Panc1 (cell line): Measurements from ENCODE around the gene MRPL44. TPM values are rescaled to one million over a fixed set of nuclear protein-coding genes. Genes with fewer than 3 reads are reported as not detected.

ENCODE experiments used
- ATAC-seq: fragments of 200-7000 bp; cut with Tn5 transposase; 2 replicates; pipeline ENCODE4 v1.9.1; 2020; ENCODE audit warnings: mild to moderate bottlenecking, moderate library complexity
- BruUV-seq: library from RNA; stranded (reverse); fragments of 400-500 nt; replicated peaks from 2 replicates; lab custom pipeline; 2021; lab: Mats Ljungman, UMichigan
- CTCF ChIA-PET: fragments of 300-600 bp; sonication (Branson Sonifier 250); formaldehyde crosslinking; loops from one replicate; lab custom pipeline; 2022; ENCODE audit warnings: antibody characterized with exemption; lab: Charles Lee
- POLR2A ChIA-PET: fragments of 300-600 bp; sonication (Branson Sonifier 250); formaldehyde crosslinking; loops from one replicate; lab custom pipeline; 2022; ENCODE audit warnings: antibody characterized with exemption; lab: Charles Lee
- DNase-seq: peaks from one replicate; pipeline ENCODE4 v3.0.0-alpha.2; 2010; ENCODE audit warnings: low read depth, low spot score
- H3K27ac ChIP-seq: 2 replicates; pipeline ENCODE4 v1.5.1; 2011; ENCODE audit warnings: mild to moderate bottlenecking, low read length, inconsistent platforms
- H3K27me3 ChIP-seq: fragments of 200-500 bp; sonication (Bioruptor generic); 2 replicates; pipeline ENCODE4 v1.6.0; 2014; ENCODE audit warnings: low read length, inconsistent platforms; ENCODE audit not compliant: control insufficient read depth, insufficient read depth
- H3K36me3 ChIP-seq: fragments of 200-500 bp; sonication (Bioruptor generic); 2 replicates; pipeline ENCODE4 v1.5.1; 2014; ENCODE audit warnings: inconsistent platforms, mild to moderate bottlenecking, low read length, moderate library complexity; ENCODE audit not compliant: control insufficient read depth, insufficient read depth
- H3K4me1 ChIP-seq: 2 replicates; pipeline ENCODE4 v1.5.1; 2011; ENCODE audit warnings: inconsistent platforms, mild to moderate bottlenecking, low read length, moderate library complexity; ENCODE audit not compliant: control insufficient read depth, insufficient read depth
- H3K4me3 ChIP-seq, 2 experiments: 2 replicates each; pipeline ENCODE4 v1.5.1; 2011 to 2012; ENCODE audit warnings: low read depth in 2 of 2, low read length in 2 of 2, mild to moderate bottlenecking in 2 of 2, inconsistent platforms in 1 of 2, moderate library complexity in 1 of 2
- H3K9me3 ChIP-seq: fragments of 200-500 bp; sonication (Bioruptor generic); 2 replicates; pipeline ENCODE4 v1.5.1; 2014; ENCODE audit warnings: low read depth, mild to moderate bottlenecking, inconsistent platforms, low read length, moderate library complexity; ENCODE audit not compliant: control insufficient read depth, insufficient read depth
- POLR2AphosphoS5 ChIP-seq: IDR thresholded peaks from 2 replicates; pipeline ENCODE4 v1.6.1; 2012; ENCODE audit warnings: mild to moderate bottlenecking, low read depth, low read length, moderate library complexity
- SIN3A ChIP-seq: IDR thresholded peaks from 2 replicates; pipeline ENCODE4 v1.6.1; 2012; ENCODE audit warnings: low read depth, mild to moderate bottlenecking, low read length, moderate library complexity, borderline replicate concordance; ENCODE audit not compliant: insufficient read depth
- TCF7L2 ChIP-seq: IDR thresholded peaks from 2 replicates; pipeline ENCODE4 v1.6.1; 2011; ENCODE audit warnings: mild to moderate bottlenecking, low read depth, low read length, inconsistent platforms
- in situ Hi-C: cut with HindIII; loops from 2 replicates; pipeline ENCODE4 v1.10.0; 2016; ENCODE audit warnings: low sequenced_read_pairs, low pct_unique_long_range_greater_than_20kb
- intact Hi-C: fragments of 100-400 bp; cut with micrococcal nuclease; formaldehyde crosslinking; loops from one replicate; pipeline ENCODE4 v1.10.0; 2022; ENCODE audit not compliant: unreplicated experiment
- total RNA-seq: library from RNA; stranded (reverse); gene quantifications from one replicate; pipeline ENCODE4 v1.2.1, GENCODE V29; 2021; ENCODE audit not compliant: unreplicated experiment
- TF ChIP-seq, protein P1 (sequence below), 2 experiments: IDR thresholded peaks; 2 replicates each; pipeline ENCODE4 v1.6.1; 2011 to 2012; ENCODE audit warnings: low read depth in 2 of 2, control low read depth in 1 of 2, low read length in 1 of 2, mild to moderate bottlenecking in 1 of 2, moderate library complexity in 1 of 2; ENCODE audit not compliant: insufficient read depth in 1 of 2
- TF ChIP-seq, protein P2 (sequence below): fragments of 450-650 bp; IDR thresholded peaks from 2 replicates; pipeline ENCODE4 v1.5.1; 2017; ENCODE audit warnings: mild to moderate bottlenecking

Gene MRPL44
- total RNA-seq, 1 experiment from 2014 or later, result 27.8 TPM

DNA sequence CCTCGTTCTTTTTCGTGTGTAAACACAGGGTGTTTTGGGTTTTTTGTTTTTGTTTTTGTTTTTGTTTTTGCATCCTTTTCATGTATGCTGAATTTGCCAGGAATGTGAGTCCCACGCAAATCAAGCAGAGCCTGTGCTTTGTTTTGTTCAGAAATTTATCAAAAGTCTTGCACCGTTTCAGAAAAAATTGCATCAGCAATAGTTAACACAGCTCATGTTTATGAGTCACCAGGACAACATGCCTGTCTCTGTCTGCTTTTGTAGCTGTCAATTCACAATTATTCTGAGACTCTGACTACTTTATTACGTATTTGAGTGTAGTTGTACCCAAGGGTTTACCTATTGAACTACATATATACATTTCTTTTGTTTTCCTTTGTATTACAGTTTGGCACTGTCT lies 38.3 kb downstream of the MRPL44 start:
- Histone ChIP-seq H3K4me3 (no peak overlapping the region), H3K9me3 (no peaks in the 10 kb centered on the region), H3K27ac (no peak overlapping the region), H3K4me1 (no peaks in the 10 kb centered on the region), H3K36me3 (no peaks in the 10 kb centered on the region), H3K27me3 (no peaks in the 10 kb centered on the region)
- ATAC-seq, result no peak
- TF ChIP-seq SIN3A (no peak), TCF7L2 (no peak), POLR2AphosphoS5 (no peak)
- TF ChIP-seq, protein P1, sequence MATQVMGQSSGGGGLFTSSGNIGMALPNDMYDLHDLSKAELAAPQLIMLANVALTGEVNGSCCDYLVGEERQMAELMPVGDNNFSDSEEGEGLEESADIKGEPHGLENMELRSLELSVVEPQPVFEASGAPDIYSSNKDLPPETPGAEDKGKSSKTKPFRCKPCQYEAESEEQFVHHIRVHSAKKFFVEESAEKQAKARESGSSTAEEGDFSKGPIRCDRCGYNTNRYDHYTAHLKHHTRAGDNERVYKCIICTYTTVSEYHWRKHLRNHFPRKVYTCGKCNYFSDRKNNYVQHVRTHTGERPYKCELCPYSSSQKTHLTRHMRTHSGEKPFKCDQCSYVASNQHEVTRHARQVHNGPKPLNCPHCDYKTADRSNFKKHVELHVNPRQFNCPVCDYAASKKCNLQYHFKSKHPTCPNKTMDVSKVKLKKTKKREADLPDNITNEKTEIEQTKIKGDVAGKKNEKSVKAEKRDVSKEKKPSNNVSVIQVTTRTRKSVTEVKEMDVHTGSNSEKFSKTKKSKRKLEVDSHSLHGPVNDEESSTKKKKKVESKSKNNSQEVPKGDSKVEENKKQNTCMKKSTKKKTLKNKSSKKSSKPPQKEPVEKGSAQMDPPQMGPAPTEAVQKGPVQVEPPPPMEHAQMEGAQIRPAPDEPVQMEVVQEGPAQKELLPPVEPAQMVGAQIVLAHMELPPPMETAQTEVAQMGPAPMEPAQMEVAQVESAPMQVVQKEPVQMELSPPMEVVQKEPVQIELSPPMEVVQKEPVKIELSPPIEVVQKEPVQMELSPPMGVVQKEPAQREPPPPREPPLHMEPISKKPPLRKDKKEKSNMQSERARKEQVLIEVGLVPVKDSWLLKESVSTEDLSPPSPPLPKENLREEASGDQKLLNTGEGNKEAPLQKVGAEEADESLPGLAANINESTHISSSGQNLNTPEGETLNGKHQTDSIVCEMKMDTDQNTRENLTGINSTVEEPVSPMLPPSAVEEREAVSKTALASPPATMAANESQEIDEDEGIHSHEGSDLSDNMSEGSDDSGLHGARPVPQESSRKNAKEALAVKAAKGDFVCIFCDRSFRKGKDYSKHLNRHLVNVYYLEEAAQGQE (IDR thresholded peaks at IDR 0.05; ENCODE audit: insufficient read depth in 1 of 2, low read depth in 2 of 2, low read length in 1 of 2), result no peak
- TF ChIP-seq, protein P2, sequence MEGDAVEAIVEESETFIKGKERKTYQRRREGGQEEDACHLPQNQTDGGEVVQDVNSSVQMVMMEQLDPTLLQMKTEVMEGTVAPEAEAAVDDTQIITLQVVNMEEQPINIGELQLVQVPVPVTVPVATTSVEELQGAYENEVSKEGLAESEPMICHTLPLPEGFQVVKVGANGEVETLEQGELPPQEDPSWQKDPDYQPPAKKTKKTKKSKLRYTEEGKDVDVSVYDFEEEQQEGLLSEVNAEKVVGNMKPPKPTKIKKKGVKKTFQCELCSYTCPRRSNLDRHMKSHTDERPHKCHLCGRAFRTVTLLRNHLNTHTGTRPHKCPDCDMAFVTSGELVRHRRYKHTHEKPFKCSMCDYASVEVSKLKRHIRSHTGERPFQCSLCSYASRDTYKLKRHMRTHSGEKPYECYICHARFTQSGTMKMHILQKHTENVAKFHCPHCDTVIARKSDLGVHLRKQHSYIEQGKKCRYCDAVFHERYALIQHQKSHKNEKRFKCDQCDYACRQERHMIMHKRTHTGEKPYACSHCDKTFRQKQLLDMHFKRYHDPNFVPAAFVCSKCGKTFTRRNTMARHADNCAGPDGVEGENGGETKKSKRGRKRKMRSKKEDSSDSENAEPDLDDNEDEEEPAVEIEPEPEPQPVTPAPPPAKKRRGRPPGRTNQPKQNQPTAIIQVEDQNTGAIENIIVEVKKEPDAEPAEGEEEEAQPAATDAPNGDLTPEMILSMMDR, result no peak
- intact Hi-C loops, result no loop called here
- no TSS peak for BruUV-seq
- DNase-seq, result no peak
- ChIA-PET CTCF (no interaction called here), POLR2A (no interaction called here)
- in situ Hi-C loops, result no loop called here

DNA sequence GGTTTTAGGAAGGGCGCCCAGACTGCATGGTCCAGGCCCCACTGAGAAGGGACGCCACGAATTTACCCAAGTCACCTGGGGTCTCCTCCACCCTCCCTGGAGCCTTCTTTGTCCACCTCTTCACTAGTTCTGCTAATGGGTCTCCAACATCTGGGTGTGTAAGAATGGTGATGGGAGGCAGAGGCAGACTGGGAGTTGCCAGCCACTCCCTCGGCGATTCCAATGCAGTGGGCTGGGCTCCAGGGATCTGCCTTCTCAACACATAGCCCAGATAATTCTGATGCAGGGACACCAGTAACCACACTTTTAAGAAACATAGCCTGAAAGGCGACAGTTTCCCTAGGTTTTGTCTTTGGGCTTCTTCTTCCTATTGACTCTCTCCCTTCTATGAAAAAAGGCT lies 39.1 kb downstream of the MRPL44 start:
- Histone ChIP-seq H3K4me3 (no peak overlapping the region), H3K36me3 (no peaks in the 10 kb centered on the region), H3K4me1 (no peaks in the 10 kb centered on the region), H3K27me3 (no peaks in the 10 kb centered on the region), H3K9me3 (no peaks in the 10 kb centered on the region), H3K27ac (no peak overlapping the region)
- no TSS peak for BruUV-seq
- intact Hi-C loops, result no loop called here
- CTCF ChIA-PET, result no interaction called here
- no peak for DNase-seq
- no peak for ATAC-seq
- in situ Hi-C loops, result no loop called here
- TF ChIP-seq SIN3A (no peak), POLR2AphosphoS5 (no peak), TCF7L2 (no peak)
- TF ChIP-seq, protein P1 (IDR thresholded peaks at IDR 0.05; ENCODE audit: insufficient read depth in 1 of 2, low read depth in 2 of 2, low read length in 1 of 2), result no peak
- TF ChIP-seq, protein P2, result no peak
- POLR2A ChIA-PET, result no interaction called here
